GM23338 (cell line): ENCODE data around the gene NCOR2.

Experiments used
- POLR2AphosphoS5 ChIP-seq: IDR thresholded peaks from 2 replicates; pipeline ENCODE4 v1.6.1; 2016; ENCODE audit warnings: antibody characterized with exemption, low read depth
- TF ChIP-seq, protein P1 (sequence below), 2 experiments: fragments of 200-600 bp in 1 of 2; sonication (generic) in 1 of 2; conservative IDR thresholded peaks; 2 replicates each; pipeline versions ENCODE4 v1.5.1 to v1.6.1; 2016 to 2017; ENCODE audit warnings: antibody characterized with exemption in 2 of 2, low read depth in 2 of 2, mild to moderate bottlenecking in 2 of 2, moderate library complexity in 1 of 2

DNA sequence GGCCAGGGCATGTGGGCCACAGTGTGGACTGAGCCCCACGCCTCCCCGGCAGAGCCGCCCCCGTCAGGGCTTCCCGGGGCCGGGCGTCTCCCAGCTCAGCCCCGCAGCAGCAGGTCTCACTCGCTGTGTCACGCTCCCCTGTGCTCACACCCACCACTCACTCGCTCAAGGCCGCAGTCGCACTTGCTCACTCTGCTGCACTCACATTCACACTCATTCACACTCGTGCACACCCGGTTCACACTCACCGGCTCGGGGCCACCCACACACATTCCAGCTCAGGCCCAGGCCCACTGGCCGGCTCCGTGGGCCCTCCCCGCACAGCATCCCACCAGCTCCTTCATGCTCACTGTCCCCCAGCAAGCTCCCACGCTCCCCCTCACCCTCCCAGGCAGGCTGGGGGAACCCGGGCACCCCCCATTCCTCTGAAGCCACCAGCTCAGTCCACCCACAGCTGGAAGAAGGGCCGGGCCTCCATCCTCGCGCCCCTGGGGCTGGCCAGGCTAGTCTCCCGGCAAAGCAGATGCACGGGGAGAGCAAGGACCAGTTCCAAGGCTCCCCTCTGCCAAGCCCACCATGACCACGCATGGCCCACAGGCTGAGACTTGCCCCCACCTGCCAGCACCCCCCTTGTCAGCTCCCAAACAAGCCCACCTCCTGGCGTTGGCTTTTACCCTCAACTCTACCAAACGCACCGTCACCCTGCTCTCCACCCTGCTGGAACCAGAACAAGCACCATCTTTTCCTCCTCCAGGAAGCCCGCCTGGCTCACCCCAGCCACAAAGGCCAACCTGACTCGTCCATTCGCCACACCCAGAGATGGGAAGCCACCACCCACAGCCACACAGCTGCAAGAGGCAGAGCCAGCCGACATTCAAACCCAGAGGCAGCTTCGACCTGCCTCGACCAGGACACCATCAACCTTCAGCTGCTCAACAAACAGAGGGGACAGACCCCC lies 28.0 kb downstream of the NCOR2 start:
- TF ChIP-seq, protein P1, sequence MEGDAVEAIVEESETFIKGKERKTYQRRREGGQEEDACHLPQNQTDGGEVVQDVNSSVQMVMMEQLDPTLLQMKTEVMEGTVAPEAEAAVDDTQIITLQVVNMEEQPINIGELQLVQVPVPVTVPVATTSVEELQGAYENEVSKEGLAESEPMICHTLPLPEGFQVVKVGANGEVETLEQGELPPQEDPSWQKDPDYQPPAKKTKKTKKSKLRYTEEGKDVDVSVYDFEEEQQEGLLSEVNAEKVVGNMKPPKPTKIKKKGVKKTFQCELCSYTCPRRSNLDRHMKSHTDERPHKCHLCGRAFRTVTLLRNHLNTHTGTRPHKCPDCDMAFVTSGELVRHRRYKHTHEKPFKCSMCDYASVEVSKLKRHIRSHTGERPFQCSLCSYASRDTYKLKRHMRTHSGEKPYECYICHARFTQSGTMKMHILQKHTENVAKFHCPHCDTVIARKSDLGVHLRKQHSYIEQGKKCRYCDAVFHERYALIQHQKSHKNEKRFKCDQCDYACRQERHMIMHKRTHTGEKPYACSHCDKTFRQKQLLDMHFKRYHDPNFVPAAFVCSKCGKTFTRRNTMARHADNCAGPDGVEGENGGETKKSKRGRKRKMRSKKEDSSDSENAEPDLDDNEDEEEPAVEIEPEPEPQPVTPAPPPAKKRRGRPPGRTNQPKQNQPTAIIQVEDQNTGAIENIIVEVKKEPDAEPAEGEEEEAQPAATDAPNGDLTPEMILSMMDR (conservative IDR thresholded peaks at IDR 0.05; ENCODE audit: low read depth in 2 of 2) = no peak
- TF ChIP-seq POLR2AphosphoS5 = 0 out of 2 replicates have a peak, but pooled peaks have one; percentile 9
